Peyer's patch (tissue), 4 donors: ENCODE results near the gene HDGFL2.

Experiments used
- CTCF ChIP-seq, 6 experiments: fragments of 450-650 bp in 4 of 6; fragments of 200-600 bp in 2 of 6; sonication (generic) in 1 of 6; IDR thresholded peaks; one replicate each; pipeline ENCODE4 v1.5.1; 2017 to 2019; ENCODE audit warnings: antibody characterized with exemption in 6 of 6, mild to moderate bottlenecking in 3 of 6, moderate library complexity in 1 of 6
- POLR2A ChIP-seq, 2 donors: fragments of 450-650 bp; IDR thresholded peaks; one replicate each; pipeline ENCODE4 v1.5.1; 2017; ENCODE audit warnings: antibody characterized with exemption in 2 of 2, mild to moderate bottlenecking in 2 of 2, moderate library complexity in 2 of 2

DNA sequence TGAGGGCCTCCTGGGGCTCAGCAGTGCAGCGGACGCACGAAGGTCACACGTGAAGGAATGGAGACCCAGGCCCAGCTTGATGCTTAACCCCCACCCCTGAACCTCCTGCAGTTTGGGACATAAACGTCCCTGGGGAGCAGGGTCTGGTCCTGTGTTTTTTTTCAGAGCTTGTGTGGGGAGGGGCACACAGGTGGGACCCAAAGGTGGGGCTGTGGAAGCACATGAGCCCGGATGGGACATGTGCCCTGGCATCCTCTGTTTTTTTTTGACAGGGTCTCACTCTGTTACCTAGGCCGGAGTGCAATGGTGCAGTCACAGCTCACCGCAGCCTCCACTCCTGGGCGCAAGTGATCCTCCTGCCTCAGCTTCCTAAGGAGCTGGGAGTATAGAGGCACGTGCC is 35.0 kb upstream of the HDGFL2 start:
- TF ChIP-seq POLR2A (IDR thresholded peaks at IDR 0.05) (no peak), CTCF (IDR thresholded peaks at IDR 0.05) (no peak)
